Measurements from ENCODE around the gene NFKBIZ.

DNA sequence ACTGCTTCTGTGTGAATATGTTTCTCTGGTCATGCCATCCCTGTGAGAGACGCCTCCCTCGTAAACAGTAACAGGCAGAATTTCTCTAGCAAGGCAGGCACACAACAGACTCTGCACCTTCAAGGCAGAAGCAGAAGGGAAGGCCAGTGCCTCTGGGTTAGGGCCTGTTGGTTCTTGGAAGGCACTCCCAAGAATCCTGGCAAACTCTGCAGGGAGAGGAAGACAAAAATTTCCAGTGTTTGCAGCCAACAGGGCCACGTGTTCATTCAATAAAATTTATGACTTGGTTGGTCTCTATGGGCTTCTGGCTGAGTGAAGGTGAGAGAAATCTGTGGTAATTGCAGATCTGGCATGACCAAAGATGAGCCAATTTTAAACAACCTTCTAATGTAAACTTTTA, 39.3 kb downstream of the NFKBIZ start:
- TF ChIP-seq EZH2phosphoT487 (IDR thresholded peaks at IDR 0.05; ENCODE audit: insufficient read depth, low read depth) = no peak
- no peak for TF ChIP-seq EZH2 (IDR thresholded peaks at IDR 0.05; ENCODE audit: insufficient read depth, poor library complexity, severe bottlenecking)

Measured in GM23248 (cell line).